HCT116 (cell line): ENCODE measurements around the gene VPS11. TPM values are rescaled to one million over a fixed set of nuclear protein-coding genes. Genes with fewer than 3 reads are reported as not detected.

ENCODE experiments used
- ATAC-seq: fragments of 200-7000 bp; cut with Tn5 transposase; 2 replicates; pipeline ENCODE4 v1.9.1; 2020; ENCODE audit warnings: mild to moderate bottlenecking, moderate library complexity
- BruUV-seq: library from RNA; stranded (reverse); fragments of 400-500 nt; replicated peaks from 2 replicates; lab custom pipeline; 2021; lab: Mats Ljungman, UMichigan
- CTCF ChIA-PET: fragments of 300-600 bp; sonication (Branson Sonifier 250); formaldehyde crosslinking; loops from one replicate; lab custom pipeline; 2021; ENCODE audit warnings: antibody characterized with exemption; lab: Charles Lee
- POLR2A ChIA-PET: fragments of 300-600, 350-600 bp; sonication (Branson Sonifier 250); formaldehyde crosslinking; loops from one replicate; lab custom pipeline; 2021; ENCODE audit warnings: antibody characterized with exemption; lab: Charles Lee
- RAD21 ChIA-PET, 2 experiments: fragments of 300-600 bp; sonication (Branson Sonifier 250); formaldehyde crosslinking; loops; one replicate each; lab custom pipeline; 2023; ENCODE audit warnings: low total read pairs in 2 of 2; ENCODE audit not compliant: uncharacterized antibody in 2 of 2, unreplicated experiment in 2 of 2, low non-redundant PET in 1 of 2; lab: Charles Lee
- DNase-seq: peaks from one replicate; pipeline ENCODE4 v3.0.0-alpha.2; 2010; ENCODE audit warnings: low read depth, low spot score
- H2AFZ ChIP-seq: fragments of 200-600 bp; shearing (Covaris generic), sonication (generic); 2 replicates; pipeline ENCODE4 v1.6.1; 2017; ENCODE audit warnings: low read depth, mixed run types, mixed read lengths, antibody characterized with exemption, low read length; ENCODE audit not compliant: poor library complexity, severe bottlenecking
- H3K27ac ChIP-seq: 2 replicates; pipeline ENCODE4 v1.5.1; 2012; ENCODE audit warnings: low read depth, low read length
- H3K27me3 ChIP-seq: fragments of 200-600 bp; sonication (generic); 2 replicates; pipeline ENCODE4 v1.6.1; 2016; ENCODE audit warnings: mixed run types, low read length, mixed read lengths; ENCODE audit not compliant: insufficient read depth
- H3K36me3 ChIP-seq, 2 experiments: fragments of 200-500 bp in 1 of 2; fragments of 200-600 bp in 1 of 2; sonication (Bioruptor generic) in 1 of 2; sonication (generic) in 1 of 2; 2 replicates each; pipeline versions ENCODE4 v1.5.1 to v1.6.1; 2014 to 2016; ENCODE audit warnings: low read length in 2 of 2, inconsistent platforms in 1 of 2, mixed read lengths in 1 of 2, mixed run types in 1 of 2; ENCODE audit not compliant: insufficient read depth in 2 of 2, control insufficient read depth in 1 of 2
- H3K4me1 ChIP-seq, 2 experiments: fragments of 200-600 bp in 1 of 2; sonication (generic) in 1 of 2; 2 replicates each; pipeline versions ENCODE4 v1.5.1 to v1.6.1; 2012 to 2017; ENCODE audit warnings: low read length in 2 of 2, inconsistent platforms in 1 of 2, mild to moderate bottlenecking in 1 of 2, mixed read lengths in 1 of 2, mixed run types in 1 of 2, moderate library complexity in 1 of 2; ENCODE audit not compliant: insufficient read depth in 2 of 2, control insufficient read depth in 1 of 2
- H3K4me2 ChIP-seq: fragments of 200-600 bp; sonication (generic); 2 replicates; pipeline ENCODE4 v1.6.1; 2017; ENCODE audit warnings: mixed run types, low read length, mixed read lengths
- H3K4me3 ChIP-seq, 2 experiments: fragments of 200-600 bp in 1 of 2; sonication (generic) in 1 of 2; replicated peaks in 1 of 2; 2 replicates each; pipeline ENCODE4 v1.5.1; 2011 to 2016; ENCODE audit warnings: low read length in 2 of 2, control low read depth in 1 of 2, low read depth in 1 of 2, mild to moderate bottlenecking in 1 of 2, mixed read lengths in 1 of 2, mixed run types in 1 of 2
- H3K79me2 ChIP-seq: fragments of 200-600 bp; sonication (generic); 2 replicates; pipeline ENCODE4 v1.6.1; 2017; ENCODE audit warnings: mild to moderate bottlenecking, mixed run types, low read length, moderate library complexity, mixed read lengths; ENCODE audit not compliant: insufficient read depth
- H3K9ac ChIP-seq: fragments of 200-600 bp; sonication (generic); 2 replicates; pipeline ENCODE4 v1.6.1; 2016; ENCODE audit warnings: low read length, mixed read lengths
- H3K9me2 ChIP-seq: fragments of 200-600 bp; sonication (generic), shearing (Covaris generic); 2 replicates; pipeline ENCODE4 v1.6.1; 2017; ENCODE audit warnings: mixed run types, mild to moderate bottlenecking, moderate library complexity; ENCODE audit not compliant: insufficient read depth
- H3K9me3 ChIP-seq, 2 experiments: fragments of 200-500 bp in 1 of 2; fragments of 200-600 bp in 1 of 2; sonication (Bioruptor generic) in 1 of 2; sonication (generic) in 1 of 2; 2 replicates each; pipeline ENCODE4 v1.6.1; 2014 to 2017; ENCODE audit warnings: low read length in 2 of 2, mixed read lengths in 2 of 2, inconsistent platforms in 1 of 2, low read depth in 1 of 2, mild to moderate bottlenecking in 1 of 2, mixed run types in 1 of 2, moderate library complexity in 1 of 2; ENCODE audit not compliant: control insufficient read depth in 1 of 2, insufficient read depth in 1 of 2
- H4K20me1 ChIP-seq: fragments of 200-600 bp; sonication (generic), shearing (Covaris generic); 2 replicates; pipeline ENCODE4 v1.6.1; 2017; ENCODE audit warnings: mixed run types, mild to moderate bottlenecking, moderate library complexity; ENCODE audit not compliant: insufficient read depth
- CBX3 ChIP-seq: IDR thresholded peaks from 2 replicates; pipeline ENCODE4 v1.6.1; 2012; ENCODE audit warnings: low read depth
- CEBPB ChIP-seq: IDR thresholded peaks from 2 replicates; pipeline ENCODE4 v1.6.1; 2012; ENCODE audit warnings: low read depth
- EGR1 ChIP-seq: IDR thresholded peaks from 2 replicates; pipeline ENCODE4 v1.6.1; 2012; ENCODE audit warnings: low read depth
- EZH2 ChIP-seq: fragments of 200-600 bp; sonication (generic); IDR thresholded peaks from 2 replicates; pipeline ENCODE4 v1.6.1; 2017; ENCODE audit warnings: antibody characterized with exemption, mixed run types
- POLR2A ChIP-seq: IDR thresholded peaks from 2 replicates; pipeline ENCODE4 v1.7.0; 2011; ENCODE audit warnings: borderline replicate concordance; ENCODE audit not compliant: insufficient read depth, insufficient read length; ENCODE audit errors: extremely low read depth
- SIN3A ChIP-seq: IDR thresholded peaks from 2 replicates; pipeline ENCODE4 v1.6.1; 2012; ENCODE audit warnings: low read depth
- SRF ChIP-seq: IDR thresholded peaks from 2 replicates; pipeline ENCODE4 v1.6.1; 2012; ENCODE audit warnings: low read depth
- TCF7L2 ChIP-seq: IDR thresholded peaks from 2 replicates; pipeline ENCODE4 v1.7.0; 2011; ENCODE audit warnings: borderline replicate concordance, inconsistent platforms; ENCODE audit not compliant: insufficient read depth, insufficient read length; ENCODE audit errors: extremely low read depth
- YY1 ChIP-seq: IDR thresholded peaks from 2 replicates; pipeline ENCODE4 v1.6.1; 2011; ENCODE audit warnings: low read length, low read depth, moderate library complexity, mild to moderate bottlenecking; ENCODE audit not compliant: insufficient replicate concordance; ENCODE audit errors: extremely low read depth
- ZFX ChIP-seq: fragments of 450-650 bp; IDR thresholded peaks from 2 replicates; pipeline ENCODE4 v1.6.1; 2017
- ZNF274 ChIP-seq: fragments of 200-500 bp; sonication (Bioruptor generic); IDR thresholded peaks from 2 replicates; pipeline ENCODE4 v1.6.1; 2014; ENCODE audit warnings: mild to moderate bottlenecking, low read depth, low read length, inconsistent platforms
- intact Hi-C: fragments of 100-400 bp; cut with micrococcal nuclease; formaldehyde crosslinking; loops from 2 replicates; pipeline ENCODE4 v1.10.0; 2022
- total RNA-seq: library from RNA; stranded (reverse); gene quantifications from one replicate; pipeline ENCODE4 v1.2.1, GENCODE V29; 2021; ENCODE audit not compliant: unreplicated experiment
- TF ChIP-seq, protein P1 (sequence below): IDR thresholded peaks from 2 replicates; pipeline ENCODE4 v1.6.1; 2012; ENCODE audit warnings: low read depth
- TF ChIP-seq, protein P2 (sequence below): IDR thresholded peaks from 2 replicates; pipeline ENCODE4 v1.6.1; 2011; ENCODE audit warnings: mild to moderate bottlenecking, low read length, moderate library complexity; ENCODE audit not compliant: insufficient replicate concordance; ENCODE audit errors: extremely low read depth
- TF ChIP-seq, protein P3 (sequence below), 3 experiments: fragments of 200-600 bp in 1 of 3; sonication (generic) in 1 of 3; IDR thresholded peaks in 2 of 3; conservative IDR thresholded peaks in 1 of 3; 2 replicates each; pipeline ENCODE4 v1.5.1; 2012 to 2017; ENCODE audit warnings: low read depth in 2 of 3, low read length in 2 of 3, antibody characterized with exemption in 1 of 3, borderline replicate concordance in 1 of 3, control low read depth in 1 of 3, mild to moderate bottlenecking in 1 of 3, mixed read lengths in 1 of 3, mixed run types in 1 of 3, moderate library complexity in 1 of 3; ENCODE audit not compliant: insufficient read depth in 1 of 3
- TF ChIP-seq, protein P4 (sequence below): IDR thresholded peaks from 2 replicates; pipeline ENCODE4 v1.6.1; 2012

Gene VPS11
- total RNA-seq, 1 experiment from 2014 or later = 20.4 TPM

DNA sequence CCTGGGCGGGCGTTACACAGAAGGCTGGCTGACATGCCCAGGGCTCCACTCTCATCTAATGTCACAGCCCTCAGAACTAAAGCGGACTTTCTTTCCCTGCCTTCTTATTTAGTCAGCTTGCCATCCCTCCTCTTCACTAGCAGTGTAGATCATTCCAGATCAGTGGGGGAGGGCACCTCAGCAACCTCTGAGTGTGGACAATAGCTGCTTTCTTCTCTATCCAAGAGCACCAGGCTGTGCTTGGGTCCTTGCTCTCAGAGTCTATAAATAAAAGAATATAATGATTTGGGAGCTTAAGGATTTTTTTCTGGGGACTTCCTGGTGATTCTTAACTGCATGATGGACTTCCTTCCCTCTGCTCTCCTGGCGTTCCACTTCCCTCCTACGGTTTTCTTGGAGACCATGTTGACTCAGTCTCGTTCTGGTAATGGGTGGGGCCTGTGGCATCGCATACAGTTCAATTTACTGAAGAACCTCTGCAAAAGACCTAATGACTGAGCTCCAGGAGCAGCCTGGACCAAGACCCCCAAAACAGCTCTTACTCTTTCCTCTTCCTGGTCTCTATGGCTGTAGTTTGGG is 14.2 kb downstream of the VPS11 start (continued):
- TF ChIP-seq, protein P1, sequence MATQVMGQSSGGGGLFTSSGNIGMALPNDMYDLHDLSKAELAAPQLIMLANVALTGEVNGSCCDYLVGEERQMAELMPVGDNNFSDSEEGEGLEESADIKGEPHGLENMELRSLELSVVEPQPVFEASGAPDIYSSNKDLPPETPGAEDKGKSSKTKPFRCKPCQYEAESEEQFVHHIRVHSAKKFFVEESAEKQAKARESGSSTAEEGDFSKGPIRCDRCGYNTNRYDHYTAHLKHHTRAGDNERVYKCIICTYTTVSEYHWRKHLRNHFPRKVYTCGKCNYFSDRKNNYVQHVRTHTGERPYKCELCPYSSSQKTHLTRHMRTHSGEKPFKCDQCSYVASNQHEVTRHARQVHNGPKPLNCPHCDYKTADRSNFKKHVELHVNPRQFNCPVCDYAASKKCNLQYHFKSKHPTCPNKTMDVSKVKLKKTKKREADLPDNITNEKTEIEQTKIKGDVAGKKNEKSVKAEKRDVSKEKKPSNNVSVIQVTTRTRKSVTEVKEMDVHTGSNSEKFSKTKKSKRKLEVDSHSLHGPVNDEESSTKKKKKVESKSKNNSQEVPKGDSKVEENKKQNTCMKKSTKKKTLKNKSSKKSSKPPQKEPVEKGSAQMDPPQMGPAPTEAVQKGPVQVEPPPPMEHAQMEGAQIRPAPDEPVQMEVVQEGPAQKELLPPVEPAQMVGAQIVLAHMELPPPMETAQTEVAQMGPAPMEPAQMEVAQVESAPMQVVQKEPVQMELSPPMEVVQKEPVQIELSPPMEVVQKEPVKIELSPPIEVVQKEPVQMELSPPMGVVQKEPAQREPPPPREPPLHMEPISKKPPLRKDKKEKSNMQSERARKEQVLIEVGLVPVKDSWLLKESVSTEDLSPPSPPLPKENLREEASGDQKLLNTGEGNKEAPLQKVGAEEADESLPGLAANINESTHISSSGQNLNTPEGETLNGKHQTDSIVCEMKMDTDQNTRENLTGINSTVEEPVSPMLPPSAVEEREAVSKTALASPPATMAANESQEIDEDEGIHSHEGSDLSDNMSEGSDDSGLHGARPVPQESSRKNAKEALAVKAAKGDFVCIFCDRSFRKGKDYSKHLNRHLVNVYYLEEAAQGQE = no peak
- TF ChIP-seq YY1 (no peak), EGR1 (no peak), ZNF274 (no peak), CBX3 (no peak), POLR2A (no peak), TCF7L2 (no peak), SRF (no peak)

DNA sequence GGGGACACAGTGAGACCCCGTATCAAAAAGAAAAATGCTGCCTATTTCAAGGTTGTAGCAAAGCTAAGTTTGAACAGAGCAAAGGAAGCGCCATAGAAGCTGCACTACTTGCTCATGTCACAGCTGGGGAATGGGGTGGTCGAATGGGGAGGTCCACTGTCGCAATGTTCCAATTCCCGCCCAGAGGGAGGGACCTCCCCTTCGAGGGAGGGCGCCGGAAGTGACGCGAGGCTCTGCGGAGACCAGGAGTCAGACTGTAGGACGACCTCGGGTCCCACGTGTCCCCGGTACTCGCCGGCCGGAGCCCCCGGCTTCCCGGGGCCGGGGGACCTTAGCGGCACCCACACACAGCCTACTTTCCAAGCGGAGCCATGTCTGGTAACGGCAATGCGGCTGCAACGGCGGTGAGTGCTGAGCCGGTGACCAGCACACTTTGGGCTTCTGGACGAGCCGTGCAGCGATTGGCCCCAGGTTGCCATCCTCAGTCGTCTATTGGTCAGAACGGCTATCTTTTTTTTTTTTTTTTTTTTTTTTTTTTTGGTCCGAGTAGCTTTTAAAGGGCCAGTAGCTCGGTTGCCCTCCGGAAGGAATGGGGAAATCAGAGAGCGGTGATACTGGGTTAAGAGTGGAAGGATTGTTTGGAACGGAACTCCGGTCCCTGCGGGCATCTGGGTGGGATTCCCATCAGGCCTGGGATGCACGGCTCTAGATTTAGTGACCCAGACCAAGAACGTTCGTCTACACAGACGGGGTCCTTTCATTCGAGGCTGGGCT is 17.2 kb downstream of the VPS11 start, which contains the start of gene HMBS:
HMBS (plus strand) TSS at position 219 of the 774 bp plus-strand sequence; CDS start at position 372, 153 bp downstream.
- intact Hi-C loops = loop anchor here (1.0 kb wide), 1 partner anchor 18 kb away; the partner anchor contains the start of gene VPS11
- Histone ChIP-seq H3K27ac (peak within 1 kb of the TSS; percentile 89), H3K4me1 (peaks cover 25 to 37% of the 10 kb centered on the region in 2 experiments), H3K9me3 (no peaks in the 10 kb centered on the region), H3K36me3 (peaks cover 0 to 3% of the 10 kb centered on the region in 2 experiments; a peak in 1 of 4 replicates), H3K79me2 (peaks cover 24% of the 10 kb centered on the region), H3K4me3 (peak within 1 kb of the TSS; percentile 72 to 90), H3K4me2 (peak within 1 kb of the TSS; percentile 81), H3K9ac (peak within 1 kb of the TSS; percentile 90), H3K27me3 (no peaks in the 10 kb centered on the region), H4K20me1 (no peaks in the 10 kb centered on the region), H2AFZ (no peak within 1 kb of the TSS), H3K9me2 (no peaks in the 10 kb centered on the region)
- POLR2A ChIA-PET = interaction anchor here (0.5 to 3.0 kb wide), 19 partner anchors 8 to 958 kb away, joined by 3 to 27 read pairs (median 3); partner anchors contain the start of genes ABCG4, DPAGT1, HINFP and VPS11
- CTCF ChIA-PET = interaction anchor here (0.6 to 2.6 kb wide), 6 partner anchors 10 to 253 kb away, joined by 3 to 20 read pairs (median 4); partner anchors contain the start of genes HINFP and VPS11
- peak; percentile 89 for ATAC-seq
- peak; percentile 80 for DNase-seq
- RAD21 ChIA-PET = interaction anchor here (0.8 to 1.0 kb wide), 3 partner anchors 11 to 17 kb away, joined by 3 to 7 read pairs (median 6); partner anchors contain the start of genes DPAGT1 (in 1 of the 2) and VPS11 (in 1 of the 2)
- BruUV-seq = no TSS peak
- TF ChIP-seq, protein P2, sequence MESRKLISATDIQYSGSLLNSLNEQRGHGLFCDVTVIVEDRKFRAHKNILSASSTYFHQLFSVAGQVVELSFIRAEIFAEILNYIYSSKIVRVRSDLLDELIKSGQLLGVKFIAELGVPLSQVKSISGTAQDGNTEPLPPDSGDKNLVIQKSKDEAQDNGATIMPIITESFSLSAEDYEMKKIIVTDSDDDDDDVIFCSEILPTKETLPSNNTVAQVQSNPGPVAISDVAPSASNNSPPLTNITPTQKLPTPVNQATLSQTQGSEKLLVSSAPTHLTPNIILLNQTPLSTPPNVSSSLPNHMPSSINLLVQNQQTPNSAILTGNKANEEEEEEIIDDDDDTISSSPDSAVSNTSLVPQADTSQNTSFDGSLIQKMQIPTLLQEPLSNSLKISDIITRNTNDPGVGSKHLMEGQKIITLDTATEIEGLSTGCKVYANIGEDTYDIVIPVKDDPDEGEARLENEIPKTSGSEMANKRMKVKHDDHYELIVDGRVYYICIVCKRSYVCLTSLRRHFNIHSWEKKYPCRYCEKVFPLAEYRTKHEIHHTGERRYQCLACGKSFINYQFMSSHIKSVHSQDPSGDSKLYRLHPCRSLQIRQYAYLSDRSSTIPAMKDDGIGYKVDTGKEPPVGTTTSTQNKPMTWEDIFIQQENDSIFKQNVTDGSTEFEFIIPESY = peak; percentile 10
- no peak for TF ChIP-seq ZFX
- TF ChIP-seq SIN3A = peak; percentile 84
- TF ChIP-seq CEBPB = 0 out of 2 replicates have a peak, but pooled peaks have one; percentile 8
- no peak for TF ChIP-seq CBX3
- TF ChIP-seq, protein P3, sequence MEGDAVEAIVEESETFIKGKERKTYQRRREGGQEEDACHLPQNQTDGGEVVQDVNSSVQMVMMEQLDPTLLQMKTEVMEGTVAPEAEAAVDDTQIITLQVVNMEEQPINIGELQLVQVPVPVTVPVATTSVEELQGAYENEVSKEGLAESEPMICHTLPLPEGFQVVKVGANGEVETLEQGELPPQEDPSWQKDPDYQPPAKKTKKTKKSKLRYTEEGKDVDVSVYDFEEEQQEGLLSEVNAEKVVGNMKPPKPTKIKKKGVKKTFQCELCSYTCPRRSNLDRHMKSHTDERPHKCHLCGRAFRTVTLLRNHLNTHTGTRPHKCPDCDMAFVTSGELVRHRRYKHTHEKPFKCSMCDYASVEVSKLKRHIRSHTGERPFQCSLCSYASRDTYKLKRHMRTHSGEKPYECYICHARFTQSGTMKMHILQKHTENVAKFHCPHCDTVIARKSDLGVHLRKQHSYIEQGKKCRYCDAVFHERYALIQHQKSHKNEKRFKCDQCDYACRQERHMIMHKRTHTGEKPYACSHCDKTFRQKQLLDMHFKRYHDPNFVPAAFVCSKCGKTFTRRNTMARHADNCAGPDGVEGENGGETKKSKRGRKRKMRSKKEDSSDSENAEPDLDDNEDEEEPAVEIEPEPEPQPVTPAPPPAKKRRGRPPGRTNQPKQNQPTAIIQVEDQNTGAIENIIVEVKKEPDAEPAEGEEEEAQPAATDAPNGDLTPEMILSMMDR (IDR thresholded peaks at IDR 0.05 in 2 of 3, conservative IDR thresholded peaks at IDR 0.05 in 1 of 3; ENCODE audit: borderline replicate concordance in 1 of 3, insufficient read depth in 1 of 3, low read depth in 2 of 3, low read length in 2 of 3) = no peak
- TF ChIP-seq, protein P4, sequence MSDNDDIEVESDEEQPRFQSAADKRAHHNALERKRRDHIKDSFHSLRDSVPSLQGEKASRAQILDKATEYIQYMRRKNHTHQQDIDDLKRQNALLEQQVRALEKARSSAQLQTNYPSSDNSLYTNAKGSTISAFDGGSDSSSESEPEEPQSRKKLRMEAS = peak; percentile 91
- no peak for TF ChIP-seq ZNF274
- TF ChIP-seq EZH2 = no peak
